ENCODE measurements around the gene GM2A.
"Not testable (repeated sequence)": the region's sequence is repeated elsewhere in the genome, so short reads cannot be mapped to it uniquely, and the experiment has no call there.

The GM2A gene

DNA sequence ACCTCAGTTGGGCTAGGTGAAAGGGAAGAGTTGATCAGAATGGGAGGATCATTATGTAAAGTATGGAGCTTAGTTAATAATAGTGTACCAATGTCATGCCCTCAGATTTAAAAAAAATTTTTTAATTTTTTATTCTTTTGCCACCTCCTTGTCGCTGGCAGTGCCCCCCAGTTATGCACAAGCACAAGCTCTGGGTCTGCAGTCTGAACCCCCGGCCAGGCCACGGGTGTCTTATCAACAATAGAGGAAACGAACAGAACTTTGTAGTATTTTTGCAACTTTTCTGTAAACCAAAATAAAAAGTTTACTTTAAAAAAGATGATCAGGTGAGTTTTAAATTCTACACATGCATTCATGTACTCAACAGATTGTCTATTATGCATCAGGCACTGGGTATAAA lies 1.4 kb upstream of the GM2A start:
- DNase-seq (ENCODE audit: low read depth, low spot score): no peak

DNA sequence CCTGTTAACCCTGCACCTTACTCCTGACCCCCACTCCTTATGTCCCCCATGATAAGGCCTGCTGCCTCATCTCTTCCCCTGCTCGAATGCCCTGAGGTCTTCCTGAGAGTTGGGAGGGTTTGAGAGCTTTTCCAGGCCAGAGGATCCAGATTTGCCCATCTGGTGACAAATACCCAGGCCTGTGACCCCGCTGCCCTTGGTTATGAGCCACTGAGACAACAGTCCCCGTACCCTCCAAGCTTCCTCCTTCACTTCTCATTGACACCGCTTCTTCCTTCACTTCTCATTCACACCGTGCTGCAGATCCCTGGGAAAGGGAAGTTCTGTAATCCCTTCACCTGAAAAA lies 593 bp downstream of the GM2A start:
- DNase-seq (ENCODE audit: low read depth, low spot score): no peak

DNA sequence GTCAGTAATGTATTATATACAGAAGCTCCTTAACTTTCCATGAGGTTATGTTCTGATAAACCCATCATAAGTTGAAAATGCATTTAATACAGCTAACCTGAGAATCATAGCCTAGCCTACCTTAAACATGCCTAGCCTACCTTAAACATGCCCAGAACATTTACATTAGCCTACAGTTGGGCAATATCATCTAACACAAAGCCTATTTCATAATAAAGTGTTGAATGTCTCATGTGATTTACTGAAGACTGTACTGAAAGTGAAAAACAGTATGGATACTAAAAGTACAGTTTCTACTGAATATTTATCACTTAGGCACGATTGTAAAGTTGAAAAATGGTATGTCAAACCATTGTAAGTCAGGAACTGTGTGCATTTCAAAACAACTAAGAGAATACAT lies 1.6 kb downstream of the GM2A start:
- DNase-seq (ENCODE audit: low read depth, low spot score): no peak

DNA sequence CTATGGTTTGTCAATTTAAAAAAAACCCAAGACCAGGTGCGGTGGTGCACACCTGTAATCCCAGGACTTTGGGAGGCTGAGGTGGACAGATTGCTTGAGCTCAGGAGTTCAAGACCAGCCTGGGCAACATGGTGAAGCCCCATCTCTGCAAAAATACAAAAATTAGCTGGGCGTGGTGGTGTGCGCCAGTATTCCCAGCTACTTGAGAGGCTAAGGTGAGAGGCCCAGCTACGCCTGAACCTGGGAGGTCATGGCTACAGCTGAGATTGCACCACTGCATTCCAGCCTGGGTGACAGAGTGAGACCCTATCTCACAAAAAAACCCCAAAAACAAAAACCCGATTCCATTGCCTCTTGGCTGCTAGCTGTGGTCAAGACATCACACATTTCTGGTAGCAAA lies 2.0 kb downstream of the GM2A start:
- not testable (repeated sequence) for DNase-seq (ENCODE audit: low read depth, low spot score)

DNA sequence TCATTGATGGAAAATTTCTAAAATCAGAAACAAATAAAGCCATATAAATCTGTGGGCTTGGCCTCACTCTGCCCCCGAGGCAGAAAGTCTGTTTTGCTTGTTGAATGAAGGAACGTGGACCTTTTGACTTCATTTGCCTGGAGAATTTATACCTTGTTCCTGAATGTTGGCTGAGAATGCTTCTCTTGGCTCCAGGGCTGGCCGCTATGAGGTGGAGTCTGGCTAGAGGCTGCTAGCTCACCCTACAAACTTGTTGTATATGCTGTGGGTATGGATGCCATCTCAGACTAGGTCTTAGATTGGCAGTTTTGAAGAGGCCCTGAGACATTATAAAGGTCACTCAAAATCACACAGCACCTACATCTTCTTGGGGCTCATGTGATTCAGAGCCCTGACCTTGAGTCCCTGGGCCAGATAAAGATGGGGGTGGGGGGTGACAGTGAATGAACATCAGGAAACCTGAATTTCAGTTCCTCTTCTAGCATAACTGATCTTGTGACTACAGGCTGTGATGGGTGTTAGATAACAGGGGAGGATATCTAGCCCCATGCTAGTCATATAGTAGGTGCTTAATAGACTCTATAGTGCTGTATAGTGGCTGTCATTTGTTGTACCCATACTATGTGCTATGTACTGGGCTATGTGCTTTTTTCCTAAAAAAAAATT lies 2.8 kb downstream of the GM2A start:
- no peak for DNase-seq (ENCODE audit: low read depth, low spot score)

DNA sequence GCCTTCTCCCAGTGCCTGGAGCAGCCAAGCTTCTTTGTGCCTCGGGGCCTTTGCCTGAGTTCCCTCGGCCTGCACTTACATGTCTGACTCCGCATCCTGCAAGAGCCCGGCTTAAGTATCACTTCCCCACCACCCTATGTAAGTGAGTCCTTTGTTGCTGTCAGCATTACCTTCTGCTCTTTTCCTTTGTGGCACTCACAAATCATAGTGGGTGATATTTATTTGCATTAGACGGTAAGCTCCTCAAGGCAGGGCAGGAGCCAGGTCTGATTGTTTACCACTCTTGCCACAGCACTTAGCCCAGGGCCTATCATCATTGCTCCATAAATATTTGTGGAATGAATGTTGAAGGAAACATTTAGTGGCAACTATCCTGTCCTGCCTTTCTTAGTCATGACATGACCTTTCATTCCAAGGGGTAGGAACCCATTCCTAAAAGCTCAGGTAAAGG lies 4.8 kb downstream of the GM2A start:
- no peak for DNase-seq (ENCODE audit: low read depth, low spot score)

DNA sequence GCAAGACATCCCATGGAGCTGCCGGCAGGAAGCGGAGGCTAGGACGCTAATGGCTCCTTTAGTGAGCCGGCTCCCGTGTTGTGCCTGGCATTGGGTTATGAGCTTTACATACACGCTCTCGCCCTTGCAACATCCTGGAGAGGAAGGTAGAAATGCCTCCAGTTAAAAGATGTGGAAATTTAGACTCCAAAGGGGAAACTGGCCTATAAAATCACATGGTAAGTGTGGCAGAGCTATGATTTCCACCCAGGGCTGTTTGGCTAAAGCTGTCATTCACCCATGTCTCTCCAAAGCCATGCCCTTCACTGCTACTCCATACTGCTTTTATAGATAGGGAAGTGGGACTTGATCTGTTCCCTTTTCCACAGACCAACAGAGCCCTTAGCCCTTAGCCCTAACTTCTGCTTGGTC lies 5.2 kb downstream of the GM2A start:
- no peak for DNase-seq (ENCODE audit: low read depth, low spot score)

DNA sequence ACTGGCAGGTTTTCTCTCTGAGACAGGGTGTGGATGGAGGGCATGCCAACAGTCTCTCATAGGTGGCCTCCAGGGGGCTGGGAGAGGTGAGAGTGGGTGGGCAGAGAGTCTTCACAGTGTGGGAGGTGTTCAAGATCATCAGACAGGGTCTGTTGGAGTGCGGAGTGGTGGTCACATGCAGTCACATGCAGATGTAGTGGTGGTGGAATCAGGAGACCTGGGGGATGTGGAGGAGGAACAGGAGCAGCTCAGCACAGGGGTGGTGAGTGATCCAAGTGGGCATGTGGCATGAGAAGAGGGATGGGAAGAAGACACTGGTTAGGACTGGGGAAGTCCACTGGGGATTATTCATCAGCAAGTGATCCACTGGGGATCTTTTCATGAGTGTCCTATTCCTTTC lies 5.8 kb downstream of the GM2A start:
- no peak for DNase-seq (ENCODE audit: low read depth, low spot score)

DNA sequence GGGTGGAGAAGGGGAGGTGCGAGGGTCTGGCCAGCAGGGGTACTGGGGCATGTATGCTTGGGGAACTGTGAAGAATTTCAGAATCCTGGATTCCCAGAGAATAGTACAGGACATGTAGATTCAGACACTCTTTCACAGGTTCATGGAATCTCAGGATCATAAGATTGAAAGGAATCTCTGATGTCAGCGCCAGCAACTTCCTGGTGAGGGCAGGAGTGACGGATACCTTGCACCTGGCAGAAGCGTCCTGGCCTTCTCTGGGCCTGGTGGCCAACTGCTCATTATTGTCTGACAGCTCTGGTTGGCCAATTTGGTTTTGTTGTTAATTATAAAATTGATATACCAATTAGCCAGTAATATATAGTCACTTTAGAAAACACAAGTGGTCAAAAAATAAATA lies 6.9 kb downstream of the GM2A start:
- no peak for DNase-seq (ENCODE audit: low read depth, low spot score)

DNA sequence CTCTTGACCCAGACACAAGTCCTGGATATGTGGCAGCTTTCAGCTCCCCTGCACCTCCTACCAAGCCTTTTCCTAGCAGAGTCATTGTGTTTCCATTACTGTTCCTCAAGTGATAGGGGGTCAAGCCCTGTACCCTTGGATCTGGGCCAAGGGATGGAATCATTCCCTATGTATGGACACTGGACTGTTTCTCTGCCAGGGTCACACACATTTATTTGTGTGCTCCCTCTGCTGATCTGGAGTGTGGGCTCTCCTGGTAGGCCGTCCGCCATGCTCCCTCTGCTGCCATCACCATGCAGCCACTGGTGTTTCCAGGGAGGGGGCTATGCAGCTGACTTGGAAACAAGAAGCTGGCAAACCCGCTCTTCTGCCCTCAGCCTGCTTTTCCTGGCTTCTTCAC lies 9.5 kb downstream of the GM2A start:
- DNase-seq (ENCODE audit: low read depth, low spot score): no peak

DNA sequence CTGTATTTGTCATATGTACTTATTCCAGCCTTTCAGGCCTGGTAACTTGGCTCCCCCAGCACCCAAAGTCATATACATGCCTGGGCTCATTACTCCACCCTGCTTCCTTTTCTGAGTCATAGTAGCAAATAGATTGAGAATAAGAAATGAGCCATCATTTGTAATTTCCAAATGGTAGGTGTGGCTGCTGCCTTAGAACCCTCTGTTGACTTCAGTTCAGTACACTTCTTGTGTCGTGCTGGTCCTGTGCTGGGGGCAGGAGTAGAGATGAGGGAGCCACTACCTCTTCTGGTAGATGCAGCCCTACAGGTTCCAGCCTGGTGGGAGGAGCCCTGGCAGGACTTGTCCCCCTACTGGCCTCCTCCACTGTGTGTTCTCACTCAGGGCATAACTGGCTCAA lies 11.1 kb downstream of the GM2A start:
- DNase-seq (ENCODE audit: low read depth, low spot score): peak; percentile 18

DNA sequence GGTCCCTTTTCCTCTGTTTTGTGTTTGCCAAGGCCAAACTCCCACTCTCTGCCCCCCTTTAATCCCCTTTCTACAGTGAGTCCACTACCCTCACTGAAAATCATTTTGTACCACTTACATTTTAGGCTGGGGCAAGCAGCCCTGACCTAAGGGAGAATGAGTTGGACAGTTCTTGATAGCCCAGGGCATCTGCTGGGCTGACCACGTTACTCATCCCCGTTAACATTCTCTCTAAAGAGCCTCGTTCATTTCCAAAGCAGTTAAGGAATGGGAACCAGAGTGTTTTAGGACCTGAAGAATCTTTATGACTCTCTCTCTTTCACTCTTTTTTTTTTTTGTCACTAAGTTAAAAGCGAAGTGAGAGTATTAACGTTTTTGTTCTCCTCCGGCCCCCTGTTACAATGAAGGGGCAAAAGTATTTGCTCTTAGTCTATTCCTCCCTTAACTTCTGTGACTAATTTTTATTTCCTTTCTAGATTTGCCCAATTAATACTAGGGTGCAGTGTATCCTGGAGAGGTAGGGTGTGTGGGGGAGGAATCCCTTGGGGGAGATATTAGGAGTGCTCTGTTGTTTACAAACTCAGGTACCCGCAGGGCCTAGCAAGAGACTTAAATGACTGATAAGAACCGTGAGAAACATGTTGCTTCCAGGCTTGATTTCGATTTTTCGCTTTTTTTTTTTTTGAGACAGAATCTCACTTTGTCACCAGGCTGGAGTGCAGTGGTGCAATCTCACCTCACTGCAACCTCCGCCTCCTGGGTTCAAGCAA lies 14.7 kb downstream of the GM2A start:
- DNase-seq (ENCODE audit: low read depth, low spot score): no peak

DNA sequence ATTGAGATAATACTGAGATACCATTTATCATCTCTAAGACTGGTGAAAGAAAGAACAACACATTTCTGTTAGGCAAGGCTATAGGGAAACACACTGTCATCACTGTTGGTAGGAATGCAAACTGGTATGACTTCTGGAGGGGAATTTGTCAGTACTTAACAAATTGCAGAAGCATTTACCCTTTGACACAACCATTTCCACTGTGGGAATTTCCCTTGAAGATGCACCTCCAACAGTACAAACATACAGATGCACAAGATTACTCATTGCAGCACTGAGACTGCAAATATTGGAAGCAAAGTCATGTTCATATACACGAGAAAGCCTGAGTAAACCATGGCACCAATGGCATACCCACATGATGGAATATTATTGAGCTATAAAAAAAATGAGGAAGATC lies 17.6 kb downstream of the GM2A start:
- no peak for DNase-seq (ENCODE audit: low read depth, low spot score)

DNA sequence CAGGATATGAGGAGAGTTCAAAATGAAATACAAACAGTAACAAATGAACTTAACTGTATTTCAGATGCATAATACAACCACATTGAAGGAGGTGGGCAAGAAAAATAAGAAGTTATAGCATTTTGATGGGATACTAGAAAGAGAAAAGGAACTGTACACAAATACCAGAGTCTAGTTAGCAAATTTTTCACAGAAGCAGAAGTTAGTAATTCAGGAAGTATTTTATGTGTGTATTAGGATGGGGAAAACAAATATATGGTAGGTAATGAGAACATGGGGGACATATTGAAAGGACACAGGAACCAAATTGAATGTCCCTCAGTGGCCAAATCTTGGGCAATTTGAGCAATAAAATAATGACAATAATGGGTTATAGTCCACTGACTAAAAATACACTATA lies 18.4 kb downstream of the GM2A start:
- DNase-seq (ENCODE audit: low read depth, low spot score): no peak

DNA sequence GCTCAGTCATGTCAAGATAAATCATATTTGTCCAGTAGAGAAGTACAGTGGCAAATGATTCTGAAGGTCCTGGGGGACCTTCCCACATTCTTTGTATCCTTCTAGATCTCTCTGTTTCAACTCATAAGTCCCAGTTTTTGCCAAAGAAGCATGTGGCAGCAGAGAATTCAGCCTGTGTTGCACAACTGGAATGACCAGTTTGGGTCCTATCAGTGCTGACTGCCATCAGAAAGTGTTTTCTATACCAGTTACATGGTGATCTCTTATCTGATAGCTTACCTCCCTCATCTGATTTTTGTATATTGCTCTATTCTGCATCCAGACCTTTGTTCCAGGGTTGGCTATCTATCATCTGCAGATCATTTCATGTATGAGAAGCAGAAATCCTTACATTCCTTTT lies 21.7 kb downstream of the GM2A start:
- no peak for DNase-seq (ENCODE audit: low read depth, low spot score)

DNA sequence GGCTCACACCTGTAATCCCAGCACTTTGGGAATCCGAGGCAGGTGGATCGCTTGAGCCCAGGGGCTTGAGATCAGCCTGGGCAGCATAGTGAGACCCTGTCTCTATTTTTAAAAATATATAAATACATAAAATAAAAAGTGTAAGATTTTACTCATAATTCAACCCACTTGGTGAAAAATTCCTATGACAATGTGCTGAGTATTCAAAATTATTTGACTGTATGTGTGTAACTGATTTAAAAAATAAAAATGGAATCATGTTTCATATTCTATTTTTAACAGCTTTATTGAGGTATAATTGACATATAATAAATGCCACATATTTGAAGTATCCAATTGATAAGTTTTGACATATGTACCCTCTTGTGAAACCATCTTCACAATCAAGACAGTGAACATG lies 22.8 kb downstream of the GM2A start:
- no peak for DNase-seq (ENCODE audit: low read depth, low spot score)

DNA sequence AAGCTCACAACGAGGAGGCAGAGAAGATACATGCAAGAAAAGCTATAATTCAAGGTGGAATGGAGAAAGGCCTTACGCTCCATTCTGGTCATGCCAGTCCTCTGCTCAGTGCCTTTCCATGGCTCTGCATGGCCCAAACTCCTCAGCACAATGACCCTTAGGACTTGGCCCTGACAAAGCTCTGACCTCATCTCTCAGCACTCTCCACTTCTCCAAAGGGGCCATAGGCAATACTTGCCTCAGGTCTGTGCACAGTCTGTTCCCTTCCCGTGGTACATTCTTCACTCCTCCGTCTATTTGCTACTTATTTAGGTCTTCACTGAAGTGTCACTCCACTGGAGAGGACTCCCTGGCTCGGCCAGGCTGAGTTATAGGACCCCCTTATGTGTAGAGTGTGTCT lies 25.9 kb downstream of the GM2A start:
- no peak for DNase-seq (ENCODE audit: low read depth, low spot score)

DNA sequence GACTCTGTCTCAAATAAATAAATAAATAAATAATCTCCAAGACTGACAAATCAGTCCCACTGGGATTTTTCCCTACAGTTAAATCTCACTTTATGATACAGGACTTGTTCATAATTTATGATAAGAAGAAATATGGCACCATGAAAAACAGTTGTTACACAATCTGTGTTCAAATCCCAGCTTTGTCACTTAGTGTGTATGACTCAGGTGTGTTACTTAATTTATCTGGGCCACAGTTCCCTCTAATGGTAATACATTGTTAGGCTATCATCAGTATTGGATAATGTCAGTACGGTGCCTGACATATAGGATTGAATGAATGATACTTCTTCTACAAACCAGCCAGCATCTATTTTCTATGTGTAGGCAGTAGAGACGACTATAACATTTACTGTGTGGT lies 27.5 kb downstream of the GM2A start:
- no peak for DNase-seq (ENCODE audit: low read depth, low spot score)

DNA sequence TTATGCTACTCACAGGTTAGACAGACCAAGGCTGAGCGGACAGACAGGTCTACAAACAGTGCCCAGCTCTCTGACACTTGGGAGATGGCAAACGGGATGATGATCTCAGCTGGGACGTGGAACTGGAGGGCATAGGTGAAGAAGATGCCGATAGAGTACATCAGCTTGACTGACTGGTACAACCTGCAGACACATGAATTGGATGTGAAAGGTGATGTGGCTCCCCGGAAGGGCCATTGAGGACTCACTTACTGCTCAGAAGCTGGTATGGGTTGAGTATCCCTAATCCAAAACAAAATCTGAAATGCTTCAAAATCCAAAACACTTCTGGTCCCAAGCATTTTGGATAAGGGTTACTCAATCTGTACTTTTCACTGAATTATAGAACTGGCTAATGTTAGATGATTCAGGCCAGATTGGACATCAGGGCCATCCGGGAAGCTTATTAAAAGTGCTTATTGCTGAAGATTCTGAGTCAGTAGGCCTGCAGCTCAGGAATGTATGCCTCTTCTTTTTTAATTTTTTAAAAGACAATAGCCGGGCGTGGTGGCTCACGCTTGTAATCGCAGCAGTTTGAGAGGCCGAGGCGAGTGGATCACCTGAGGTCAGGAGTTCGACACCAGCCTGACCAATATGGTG lies 28.1 kb downstream of the GM2A start:
- no peak for DNase-seq (ENCODE audit: low read depth, low spot score)

DNA sequence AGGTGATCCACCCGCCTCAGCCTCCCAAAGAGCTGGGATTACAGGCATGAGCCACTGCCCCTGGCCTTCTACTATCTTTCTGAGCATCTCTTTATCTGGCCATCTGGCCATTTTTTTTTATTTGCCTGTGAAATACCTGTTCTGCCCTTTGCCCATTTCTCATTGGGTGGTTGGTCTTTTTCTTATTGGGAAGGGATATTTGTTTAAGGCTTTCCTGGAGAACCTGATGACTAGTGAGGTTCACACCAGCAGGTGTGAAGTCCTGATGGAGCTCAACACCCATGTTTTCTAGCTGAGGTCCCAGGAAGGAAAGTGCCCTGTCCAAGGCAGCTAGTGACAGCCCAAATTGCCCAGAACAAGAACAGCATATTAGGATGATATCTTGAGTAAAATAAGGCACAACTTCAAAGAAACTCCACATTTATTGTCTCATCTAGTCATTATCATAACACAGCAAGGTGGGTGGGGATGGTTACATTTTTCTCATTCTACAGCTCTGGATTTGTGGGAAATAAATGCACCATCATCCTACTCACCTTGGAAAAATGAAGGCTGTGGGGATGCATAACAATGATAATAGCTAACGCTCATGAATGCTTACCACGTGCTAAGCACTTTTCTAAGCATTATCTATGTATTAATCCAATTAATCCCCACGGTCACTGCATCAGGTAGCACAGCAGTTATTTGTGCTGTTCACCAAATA lies 30.3 kb downstream of the GM2A start:
- DNase-seq (ENCODE audit: low read depth, low spot score): no peak

DNA sequence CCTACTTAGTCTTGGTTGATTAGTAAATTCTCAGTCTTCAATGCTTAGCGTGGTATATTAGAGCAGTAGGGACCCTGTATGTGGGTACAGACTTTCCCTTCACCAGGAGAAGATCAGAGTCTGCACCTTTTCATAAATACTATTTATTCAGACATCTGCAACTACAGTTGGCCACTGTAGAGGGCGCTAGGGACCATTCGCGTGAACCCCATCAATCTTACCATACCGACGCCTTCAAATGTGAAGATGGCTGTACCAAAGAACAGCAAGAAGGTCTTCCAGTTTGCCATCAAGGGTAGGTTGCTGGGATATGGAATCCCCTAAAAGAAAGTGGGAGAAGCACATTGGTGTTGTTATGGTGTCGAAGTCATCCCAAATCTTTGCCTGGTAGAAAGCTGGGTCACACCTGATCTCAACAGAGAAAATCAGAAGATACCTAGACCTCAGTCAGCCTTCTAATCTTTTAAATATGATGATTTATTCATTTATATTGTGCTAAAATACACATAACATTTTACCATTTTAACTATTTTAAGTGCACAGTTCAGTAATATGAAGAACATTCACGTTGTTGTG lies 31.5 kb downstream of the GM2A start:
- no peak for DNase-seq (ENCODE audit: low read depth, low spot score)

DNA sequence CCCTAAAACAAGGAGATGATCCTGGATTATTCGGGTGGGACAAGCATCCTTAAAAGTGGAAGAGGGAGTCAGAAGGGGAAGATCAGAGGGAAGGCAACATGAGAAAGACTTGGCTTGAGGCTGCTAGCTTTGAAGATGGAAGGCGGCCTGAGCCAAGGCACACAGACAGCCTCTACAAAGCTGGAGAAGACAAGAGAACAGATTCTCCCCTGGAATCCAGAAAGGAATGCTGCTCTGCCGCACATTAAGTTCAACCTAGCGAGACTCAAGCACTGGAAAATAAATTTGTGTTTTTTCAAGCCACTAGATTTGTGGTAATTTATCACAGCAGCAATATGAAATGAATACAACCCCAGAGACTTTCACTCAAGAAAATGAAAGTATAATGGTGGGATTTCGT lies 32.7 kb downstream of the GM2A start:
- DNase-seq (ENCODE audit: low read depth, low spot score): no peak

All from astrocyte of the hippocampus (primary cell).